Lower lobe of right lung (tissue), 2 donors: ENCODE measurements around the gene JARID2. TPM values are rescaled to one million over a fixed set of nuclear protein-coding genes. Genes with fewer than 3 reads are reported as not detected.

ENCODE experiments used
- ATAC-seq, 2 donors: fragments of 200-7000 bp; cut with Tn5 transposase; one replicate each; pipeline ENCODE4 v1.9.1; 2020 to 2022; ENCODE audit warnings: mild to moderate bottlenecking in 2 of 2, moderate library complexity in 2 of 2
- DNase-seq: peaks from one replicate; pipeline ENCODE4 v3.0.0-alpha.2; 2020
- H3K27ac ChIP-seq: fragments of 200-600 bp; one replicate; pipeline ENCODE4 v1.8.0; 2022
- H3K27me3 ChIP-seq: fragments of 200-600 bp; one replicate; pipeline ENCODE4 v1.8.0; 2022; ENCODE audit warnings: low read depth
- H3K36me3 ChIP-seq: fragments of 200-600 bp; one replicate; pipeline ENCODE4 v1.8.0; 2022; ENCODE audit warnings: mild to moderate bottlenecking
- H3K4me1 ChIP-seq: fragments of 200-600 bp; one replicate; pipeline ENCODE4 v1.8.0; 2022
- H3K4me3 ChIP-seq: fragments of 200-600 bp; one replicate; pipeline ENCODE4 v1.8.0; 2022; ENCODE audit warnings: mild to moderate bottlenecking
- H3K9me3 ChIP-seq: fragments of 200-600 bp; one replicate; pipeline ENCODE4 v1.8.0; 2022
- CTCF ChIP-seq: fragments of 200-600 bp; IDR thresholded peaks from one replicate; pipeline ENCODE4 v1.8.0; 2022; ENCODE audit warnings: antibody characterized with exemption, mild to moderate bottlenecking
- intact Hi-C: fragments of 100-400 bp; cut with DNase I; formaldehyde crosslinking; loops from one replicate; pipeline ENCODE4 v1.11.0; 2022
- total RNA-seq: library from RNA; stranded (reverse); fragmentation: NEBNext Ultra II Directional; extraction: Animal tissue kit (Norgen Biotek cat#: 25700); gene quantifications from one replicate; pipeline ENCODE4 v1.2.1, GENCODE V29; 2021
- donor health status: DM: no; HTN: yes; CAD: no; lungs with severe emphysema.

JARID2 gene
- total RNA-seq, 1 donor from 2014 or later: 16.0 TPM

GRCh38 chr6:15495375-15495901 lies 249.6 kb downstream of the JARID2 start:
- H3K9me3 ChIP-seq: no peaks in the 10 kb centered on the region
- peaks cover 26% of the 10 kb centered on the region for H3K36me3 ChIP-seq
- H3K27ac ChIP-seq: no peak overlapping the region
- no peaks in the 10 kb centered on the region for H3K27me3 ChIP-seq
- DNase-seq (no peak), ATAC-seq (no peak)
- peaks cover 22% of the 10 kb centered on the region for H3K4me1 ChIP-seq
- no peak for TF ChIP-seq CTCF
- intact Hi-C loops: loop anchor here (10.0 kb wide), 1 partner anchor 129 kb away; no protein-coding TSS in a partner anchor
- H3K4me3 ChIP-seq: no peak overlapping the region

- H3K9me3 ChIP-seq: no peaks in the 10 kb centered on the region
- ATAC-seq: no peak
- DNase-seq: no peak
- TF ChIP-seq CTCF: no peak
- intact Hi-C loops: loop anchor here (10.0 kb wide), 1 partner anchor 128 kb away; no protein-coding TSS in a partner anchor
- peaks cover 33% of the 10 kb centered on the region for H3K36me3 ChIP-seq
- H3K27ac ChIP-seq: no peak overlapping the region
- no peak overlapping the region for H3K4me3 ChIP-seq
- H3K4me1 ChIP-seq: peaks cover 15% of the 10 kb centered on the region
- H3K27me3 ChIP-seq: no peaks in the 10 kb centered on the region
These were observed 250.7 kb downstream of the JARID2 start for GRCh38 chr6:15496345-15497131.

- Histone ChIP-seq H3K9me3 (no peaks in the 10 kb centered on the region), H3K27me3 (no peaks in the 10 kb centered on the region), H3K4me3 (no peak overlapping the region), H3K4me1 (peaks cover 10% of the 10 kb centered on the region), H3K36me3 (peaks cover 44% of the 10 kb centered on the region), H3K27ac (no peak overlapping the region)
- intact Hi-C loops: loop anchor here (10.0 kb wide), 1 partner anchor 126 kb away; no protein-coding TSS in a partner anchor
- ATAC-seq (peak; percentile 55), DNase-seq (no peak)
- TF ChIP-seq CTCF: no peak
These were observed 252.8 kb downstream of the JARID2 start for GRCh38 chr6:15498640-15499039.

GRCh38 chr6:15499125-15499524 lies 253.3 kb downstream of the JARID2 start:
- Histone ChIP-seq H3K4me1 (peaks cover 10% of the 10 kb centered on the region), H3K36me3 (peaks cover 48% of the 10 kb centered on the region), H3K9me3 (no peaks in the 10 kb centered on the region), H3K27me3 (no peaks in the 10 kb centered on the region), H3K4me3 (no peak overlapping the region), H3K27ac (no peak overlapping the region)
- no peak for ATAC-seq
- intact Hi-C loops: loop anchor here (10.0 kb wide), 1 partner anchor 126 kb away; no protein-coding TSS in a partner anchor
- no peak for DNase-seq
- TF ChIP-seq CTCF: no peak

- H3K27me3 ChIP-seq: no peaks in the 10 kb centered on the region
- DNase-seq: no peak
- H3K4me1 ChIP-seq: peaks cover 10% of the 10 kb centered on the region
- no peak for TF ChIP-seq CTCF
- H3K9me3 ChIP-seq: no peaks in the 10 kb centered on the region
- intact Hi-C loops: loop anchor here (10.0 kb wide), 1 partner anchor 125 kb away; no protein-coding TSS in a partner anchor
- peaks cover 52% of the 10 kb centered on the region for H3K36me3 ChIP-seq
- no peak overlapping the region for H3K4me3 ChIP-seq
- no peak overlapping the region for H3K27ac ChIP-seq
- no peak for ATAC-seq
These were observed 253.7 kb downstream of the JARID2 start for GRCh38 chr6:15499591-15499990.
